H1 (cell line): ENCODE results near the gene USP26. TPM values are rescaled to one million over a fixed set of nuclear protein-coding genes. Genes with fewer than 3 reads are reported as not detected.

Experiments used
- CTCF ChIA-PET: fragments of 300-600 bp; sonication (Branson Sonifier 250); formaldehyde crosslinking; loops from one replicate; lab custom pipeline; 2021; ENCODE audit not compliant: partially characterized antibody; lab: Charles Lee
- POLR2A ChIA-PET: fragments of 300-600 bp; sonication (Branson Sonifier 250); formaldehyde crosslinking; loops from one replicate; lab custom pipeline; 2021; ENCODE audit warnings: inconsistent platforms; ENCODE audit not compliant: partially characterized antibody; lab: Charles Lee
- DNase-seq, 2 experiments: peaks; one replicate each; pipeline versions ENCODE4 v3.0.0 to v3.0.0-alpha.2; 2010 to 2022; ENCODE audit warnings: low spot score in 2 of 2, low read depth in 1 of 2, mixed read lengths in 1 of 2
- FAIRE-seq: peaks from 2 replicates; lab custom pipeline; 2011; peaks lifted over from hg19 to GRCh38; lab: Jason Lieb, UNC
- H2AFZ ChIP-seq: 2 replicates; pipeline ENCODE4 v1.8.1; 2012; ENCODE audit warnings: low read length, inconsistent platforms
- H2AK5ac ChIP-seq: 2 replicates; pipeline ENCODE4 v1.6.1; 2013; ENCODE audit warnings: low read depth, low read length
- H2BK120ac ChIP-seq: replicated peaks from 2 replicates; pipeline ENCODE3; 2013; ENCODE audit warnings: low read depth, low read length, inconsistent platforms
- H2BK12ac ChIP-seq: 2 replicates; pipeline ENCODE4 v1.6.1; 2013; ENCODE audit warnings: low read depth, low read length
- H2BK15ac ChIP-seq: 2 replicates; pipeline ENCODE4 v1.6.1; 2013; ENCODE audit warnings: low read length
- H2BK20ac ChIP-seq: 2 replicates; pipeline ENCODE4 v1.6.1; 2013; ENCODE audit warnings: low read length
- H2BK5ac ChIP-seq: 2 replicates; pipeline ENCODE4 v1.6.1; 2013; ENCODE audit warnings: low read depth, low read length
- H3K14ac ChIP-seq: 2 replicates; pipeline ENCODE4 v1.6.1; 2013; ENCODE audit warnings: inconsistent platforms; ENCODE audit not compliant: insufficient read length
- H3K18ac ChIP-seq: 2 replicates; pipeline ENCODE4 v1.6.1; 2013; ENCODE audit warnings: low read length; ENCODE audit errors: extremely low read depth
- H3K23ac ChIP-seq: 2 replicates; pipeline ENCODE4 v1.6.1; 2013; ENCODE audit warnings: inconsistent platforms; ENCODE audit not compliant: insufficient read length
- H3K23me2 ChIP-seq: 2 replicates; pipeline ENCODE4 v1.6.1; 2013; ENCODE audit warnings: low read depth, low read length
- H3K27ac ChIP-seq: 2 replicates; pipeline ENCODE4 v1.6.1; 2011; ENCODE audit warnings: low read depth, low read length, inconsistent platforms
- H3K27me3 ChIP-seq, 4 experiments: replicated peaks in 1 of 4; 1 replicate in 1 of 4; 2 replicates in 3 of 4; pipeline versions ENCODE4 v1.6.1 to v1.8.1; 2011 to 2013; ENCODE audit warnings: low read length in 3 of 4, mild to moderate bottlenecking in 3 of 4, inconsistent platforms in 2 of 4, mixed read lengths in 2 of 4, moderate library complexity in 1 of 4; ENCODE audit not compliant: control insufficient read depth in 3 of 4, insufficient read depth in 3 of 4; ENCODE audit errors: extremely low read depth in 1 of 4
- H3K36me3 ChIP-seq, 4 experiments: 2 replicates each; pipeline versions ENCODE4 v1.6.1 to v1.8.1; 2011 to 2013; ENCODE audit warnings: mild to moderate bottlenecking in 4 of 4, low read length in 3 of 4, moderate library complexity in 2 of 4, control low read depth in 1 of 4, inconsistent platforms in 1 of 4; ENCODE audit not compliant: insufficient read depth in 4 of 4, control insufficient read depth in 2 of 4
- H3K4ac ChIP-seq: replicated peaks from 2 replicates; pipeline ENCODE3; 2013; ENCODE audit warnings: low read length, low read depth, mixed read lengths, inconsistent platforms; ENCODE audit not compliant: insufficient read length
- H3K4me1 ChIP-seq, 4 experiments: replicated peaks in 1 of 4; 1 replicate in 1 of 4; 2 replicates in 3 of 4; pipeline versions ENCODE4 v1.6.1 to v1.8.1; 2011 to 2013; ENCODE audit warnings: low read length in 3 of 4, inconsistent platforms in 2 of 4, mixed read lengths in 1 of 4; ENCODE audit not compliant: insufficient read depth in 4 of 4, control insufficient read depth in 3 of 4
- H3K4me2 ChIP-seq, 2 experiments: 2 replicates each; pipeline versions ENCODE4 v1.6.1 to v1.8.1; 2011 to 2013; ENCODE audit warnings: low read depth in 2 of 2, low read length in 2 of 2, control low read depth in 1 of 2, inconsistent platforms in 1 of 2, mild to moderate bottlenecking in 1 of 2; ENCODE audit not compliant: insufficient read depth in 1 of 2
- H3K4me3 ChIP-seq, 4 experiments: fragments of 200-600, 300-600 bp in 1 of 4; sonication (generic), shearing (Covaris generic), sonication (Bioruptor Twin) in 1 of 4; 2 replicates each; pipeline versions ENCODE4 v1.5.1 to v1.8.1; 2011 to 2016; ENCODE audit warnings: low read length in 4 of 4, low read depth in 3 of 4, control low read depth in 2 of 4, inconsistent platforms in 2 of 4, mild to moderate bottlenecking in 2 of 4, mixed read lengths in 1 of 4, moderate library complexity in 1 of 4; ENCODE audit not compliant: insufficient read depth in 2 of 4; ENCODE audit errors: extremely low read depth in 1 of 4
- H3K56ac ChIP-seq: replicated peaks from 2 replicates; pipeline ENCODE3; 2013; ENCODE audit warnings: low read depth, mild to moderate bottlenecking, mixed read lengths, low read length, inconsistent platforms; ENCODE audit not compliant: insufficient read length
- H3K79me1 ChIP-seq: 2 replicates; pipeline ENCODE4 v1.6.1; 2013; ENCODE audit warnings: low read depth, low read length, control low read depth
- H3K79me2 ChIP-seq, 2 experiments: 2 replicates each; pipeline versions ENCODE4 v1.6.1 to v1.8.1; 2012 to 2013; ENCODE audit warnings: low read length in 2 of 2, mild to moderate bottlenecking in 2 of 2, inconsistent platforms in 1 of 2; ENCODE audit not compliant: insufficient read depth in 2 of 2, control insufficient read depth in 1 of 2
- H3K9ac ChIP-seq, 4 experiments: replicated peaks in 1 of 4; 1 replicate in 1 of 4; 2 replicates in 3 of 4; pipeline versions ENCODE4 v1.6.1 to v1.8.1; 2011 to 2013; ENCODE audit warnings: low read depth in 3 of 4, low read length in 3 of 4, control low read depth in 2 of 4, mild to moderate bottlenecking in 2 of 4, moderate library complexity in 2 of 4, inconsistent platforms in 1 of 4; ENCODE audit errors: extremely low read depth in 1 of 4
- H3K9me3 ChIP-seq, 2 experiments: 2 replicates each; pipeline versions ENCODE4 v1.6.1 to v1.8.1; 2012 to 2013; ENCODE audit warnings: mild to moderate bottlenecking in 2 of 2, moderate library complexity in 2 of 2, control low read depth in 1 of 2, inconsistent platforms in 1 of 2, low read depth in 1 of 2, low read length in 1 of 2, mixed read lengths in 1 of 2; ENCODE audit not compliant: insufficient read depth in 2 of 2
- H4K20me1 ChIP-seq, 2 experiments: replicated peaks in 1 of 2; 2 replicates each; pipeline versions ENCODE3 to v1.8.1; 2011 to 2013; ENCODE audit warnings: inconsistent platforms in 2 of 2, low read length in 2 of 2, mild to moderate bottlenecking in 1 of 2; ENCODE audit not compliant: insufficient read depth in 2 of 2, control insufficient read depth in 1 of 2
- H4K5ac ChIP-seq: 2 replicates; pipeline ENCODE4 v1.6.1; 2013; ENCODE audit warnings: low read length, low read depth, mixed read lengths, inconsistent platforms; ENCODE audit not compliant: insufficient read length
- H4K8ac ChIP-seq: 2 replicates; pipeline ENCODE4 v1.8.0; 2013; ENCODE audit warnings: mild to moderate bottlenecking, moderate library complexity, low read length, inconsistent platforms; ENCODE audit not compliant: insufficient read depth; ENCODE audit errors: extremely low read depth
- H4K91ac ChIP-seq: replicated peaks from 2 replicates; pipeline ENCODE3; 2013; ENCODE audit warnings: low read length, mixed read lengths, inconsistent platforms; ENCODE audit not compliant: insufficient read length
- ASH2L ChIP-seq: fragments of 200-600, 300-600 bp; sonication (generic); IDR thresholded peaks from one replicate; pipeline ENCODE4 v1.7.1; 2017; ENCODE audit warnings: low read length
- BCL11A ChIP-seq, 2 experiments: IDR thresholded peaks; one replicate each; pipeline ENCODE4 v1.6.1; 2011; ENCODE audit warnings: low read depth in 2 of 2, low read length in 2 of 2, mild to moderate bottlenecking in 2 of 2
- EGR1 ChIP-seq: IDR thresholded peaks from 2 replicates; pipeline ENCODE4 v1.6.1; 2011; ENCODE audit warnings: low read depth, low read length, borderline replicate concordance
- GTF2F1 ChIP-seq: IDR thresholded peaks from 2 replicates; pipeline ENCODE4 v1.6.1; 2012; ENCODE audit warnings: low read depth, low read length, improper control_type of control experiment, borderline replicate concordance
- JUN ChIP-seq: IDR thresholded peaks from 2 replicates; pipeline ENCODE4 v1.6.1; 2011; ENCODE audit warnings: low read depth, mild to moderate bottlenecking, improper control_type of control experiment, low read length
- JUND ChIP-seq: IDR thresholded peaks from 2 replicates; pipeline ENCODE4 v1.6.1; 2011; ENCODE audit warnings: mild to moderate bottlenecking, improper control_type of control experiment, low read length
- KDM1A ChIP-seq: fragments of 200-600, 300-600 bp; sonication (generic); IDR thresholded peaks from 2 replicates; pipeline ENCODE4 v1.7.1; 2016; ENCODE audit warnings: mild to moderate bottlenecking, low read length, borderline replicate concordance
- KDM4A ChIP-seq: IDR thresholded peaks from one replicate; pipeline ENCODE4 v1.7.1; 2012; ENCODE audit warnings: low read depth, mild to moderate bottlenecking, moderate library complexity, low read length, inconsistent platforms; ENCODE audit not compliant: severe bottlenecking
- MAFK ChIP-seq: IDR thresholded peaks from 2 replicates; pipeline ENCODE4 v1.6.1; 2012; ENCODE audit warnings: low read depth, mild to moderate bottlenecking, improper control_type of control experiment, low read length
- SP4 ChIP-seq: IDR thresholded peaks from 2 replicates; pipeline ENCODE4 v1.6.1; 2012; ENCODE audit warnings: low read length, inconsistent platforms
- SUZ12 ChIP-seq: fragments of 200-600 bp; sonication (generic); IDR thresholded peaks from 2 replicates; pipeline ENCODE4 v1.6.1; 2012; ENCODE audit warnings: mild to moderate bottlenecking, inconsistent platforms, low read length, moderate library complexity, mixed read lengths
- TCF12 ChIP-seq: IDR thresholded peaks from 2 replicates; pipeline ENCODE4 v1.6.1; 2011; ENCODE audit warnings: low read depth, mild to moderate bottlenecking, low read length
- whole genome bisulfite sequencing, 2 experiments: shearing (Covaris generic) in 1 of 2; methylation state at CpG; one replicate each; pipeline versions ENCODE4 v1.1.6 to v1.1.7; 2013 to 2015; ENCODE audit warnings: low lambda C conversion rate in 2 of 2, mixed read lengths in 2 of 2, inconsistent platforms in 1 of 2, low coverage in 1 of 2, missing lambda C conversion rate in 1 of 2; ENCODE audit not compliant: insufficient replicate concordance in 2 of 2, insufficient coverage in 1 of 2, insufficient read length in 1 of 2; ENCODE audit errors: extremely low coverage in 1 of 2, missing lambda C conversion rate in 1 of 2; 5-methylcytosine and 5-hydroxymethylcytosine counted together
- polyA plus RNA-seq, 7 experiments: library from polyadenylated mRNA; depleted of rRNA in 3 of 7; stranded (reverse) in 5 of 7; unstranded in 2 of 7; fragments of >200 nt in 5 of 7; fragments of 200-250 nt in 2 of 7; gene quantifications; 1 replicate in 5 of 7; 2 replicates in 1 of 7; 4 replicates in 1 of 7; pipeline versions ENCODE4 v1.2.1 to v1.2.3, GENCODE V29; 2011 to 2013; ENCODE audit warnings: missing spikeins in 2 of 7, mixed read lengths in 2 of 7
- total RNA-seq: library from RNA; stranded (reverse); fragmentation: NEBNext Ultra II Directional; extraction: Animal tissue kit (Norgen Biotek cat#: 25700); gene quantifications from 2 replicates; pipeline ENCODE4 v1.2.1, GENCODE V29; 2021
- TF ChIP-seq, protein P1 (sequence below): IDR thresholded peaks from 2 replicates; pipeline ENCODE4 v1.6.1; 2012; ENCODE audit warnings: low read length, inconsistent platforms

USP26 gene
- total and polyA plus RNA-seq, 2 of the 8 experiments (the other 6 are each of a cell fraction or from before 2014, with no cell fraction given) = not detected

DNA sequence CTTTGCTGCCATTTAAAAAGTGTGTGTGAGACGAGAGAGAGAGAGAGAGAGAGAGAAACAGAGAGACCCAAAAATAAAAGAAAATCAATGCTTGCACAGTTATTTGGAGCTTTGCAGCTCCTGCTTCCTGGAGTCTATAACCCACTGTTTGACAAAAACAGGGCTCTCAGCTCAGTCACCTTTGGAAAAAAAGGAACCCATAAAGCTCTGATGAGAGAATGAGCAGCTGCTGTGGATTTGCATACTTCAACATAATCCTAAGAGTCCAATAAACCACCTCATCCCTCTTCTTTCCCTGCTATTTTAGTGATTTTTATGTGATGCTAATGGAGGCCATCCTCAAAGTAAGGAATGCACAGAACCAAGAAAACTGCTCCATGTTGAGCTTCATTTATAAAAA is 50.3 kb downstream of the USP26 start:
- Histone ChIP-seq H3K79me2 (no peaks in the 10 kb centered on the region), H3K23ac (no peak overlapping the region), H2BK5ac (no peak overlapping the region), H3K79me1 (no peaks in the 10 kb centered on the region), H4K5ac (no peak overlapping the region), H3K9me3 (no peaks in the 10 kb centered on the region), H2BK120ac (no peak overlapping the region), H3K27ac (no peak overlapping the region), H3K4me1 (no peaks in the 10 kb centered on the region), H3K14ac (no peak overlapping the region), H3K18ac (no peak overlapping the region), H3K23me2 (no peaks in the 10 kb centered on the region), H2BK12ac (no peak overlapping the region)
- TF ChIP-seq EGR1 (no peak), SUZ12 (no peak), TCF12 (no peak), BCL11A (IDR thresholded peaks at IDR 0.05; ENCODE audit: low read depth in 2 of 2, low read length in 2 of 2) (no peak), JUN (no peak), MAFK (no peak), KDM1A (no peak), GTF2F1 (no peak), KDM4A (no peak), JUND (no peak), ASH2L (no peak), SP4 (no peak)
- TF ChIP-seq, protein P1, sequence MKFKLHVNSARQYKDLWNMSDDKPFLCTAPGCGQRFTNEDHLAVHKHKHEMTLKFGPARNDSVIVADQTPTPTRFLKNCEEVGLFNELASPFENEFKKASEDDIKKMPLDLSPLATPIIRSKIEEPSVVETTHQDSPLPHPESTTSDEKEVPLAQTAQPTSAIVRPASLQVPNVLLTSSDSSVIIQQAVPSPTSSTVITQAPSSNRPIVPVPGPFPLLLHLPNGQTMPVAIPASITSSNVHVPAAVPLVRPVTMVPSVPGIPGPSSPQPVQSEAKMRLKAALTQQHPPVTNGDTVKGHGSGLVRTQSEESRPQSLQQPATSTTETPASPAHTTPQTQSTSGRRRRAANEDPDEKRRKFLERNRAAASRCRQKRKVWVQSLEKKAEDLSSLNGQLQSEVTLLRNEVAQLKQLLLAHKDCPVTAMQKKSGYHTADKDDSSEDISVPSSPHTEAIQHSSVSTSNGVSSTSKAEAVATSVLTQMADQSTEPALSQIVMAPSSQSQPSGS = no peak
- TF ChIP-seq, all 59 proteins: peak for 0
- H4K91ac ChIP-seq = no peak overlapping the region
- no peak overlapping the region for H3K4me3 ChIP-seq
- no peak overlapping the region for H2AK5ac ChIP-seq
- no CpG with 5 or more reads among the region's 1 CpG for WGBS, 2 experiments
- FAIRE-seq = no peak
- CTCF ChIA-PET = interaction anchor here (0.6 to 3.7 kb wide), 13 partner anchors 10 to 1035 kb away, joined by 3 to 20 read pairs (median 3); no protein-coding TSS in a partner anchor
- H3K36me3 ChIP-seq = no peaks in the 10 kb centered on the region
- no peak overlapping the region for H3K4ac ChIP-seq
- H2BK20ac ChIP-seq = no peak overlapping the region
- no peak for DNase-seq
- no peaks in the 10 kb centered on the region for H3K27me3 ChIP-seq
- H3K9ac ChIP-seq = no peak overlapping the region
- no peak overlapping the region for H3K56ac ChIP-seq
- H3K4me2 ChIP-seq = no peak overlapping the region
- no peak overlapping the region for H4K8ac ChIP-seq
- no peaks in the 10 kb centered on the region for H4K20me1 ChIP-seq
- H2AFZ ChIP-seq = no peak overlapping the region
- H2BK15ac ChIP-seq = no peak overlapping the region
- POLR2A ChIA-PET = interaction anchor here (0.7 kb wide), 1 partner anchor 125 kb away, joined by 4 read pairs; no protein-coding TSS in a partner anchor
